GM18520 (cell line): ENCODE measurements around the gene CCDC102A.

ENCODE experiments used
- ATAC-seq: cut with Tn5 transposase; IDR thresholded peaks from one replicate; pipeline ENCODE4 v1.9.1; 2021; ENCODE audit not compliant: unreplicated experiment

CCDC102A gene

DNA sequence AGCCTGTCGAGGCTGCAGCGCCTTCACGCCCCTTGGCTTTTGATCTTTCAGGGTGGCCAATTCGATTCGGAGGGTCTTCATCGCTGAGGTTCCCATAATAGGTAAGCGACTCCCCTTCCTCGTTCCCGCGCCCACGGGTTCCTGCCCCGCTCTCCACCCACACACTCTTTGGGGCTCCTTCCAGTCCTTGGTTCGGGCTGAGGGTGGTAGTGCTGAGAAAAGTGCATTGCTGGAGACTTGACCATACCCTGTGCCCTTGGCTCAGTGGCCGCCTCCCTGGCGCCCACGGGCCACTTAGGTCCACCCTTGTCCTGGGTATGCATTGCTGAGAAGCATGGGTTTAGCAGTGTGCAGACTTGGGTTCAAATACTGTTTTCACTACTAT is 73.4 kb downstream of the CCDC102A start:
- ATAC-seq, result no peak

DNA sequence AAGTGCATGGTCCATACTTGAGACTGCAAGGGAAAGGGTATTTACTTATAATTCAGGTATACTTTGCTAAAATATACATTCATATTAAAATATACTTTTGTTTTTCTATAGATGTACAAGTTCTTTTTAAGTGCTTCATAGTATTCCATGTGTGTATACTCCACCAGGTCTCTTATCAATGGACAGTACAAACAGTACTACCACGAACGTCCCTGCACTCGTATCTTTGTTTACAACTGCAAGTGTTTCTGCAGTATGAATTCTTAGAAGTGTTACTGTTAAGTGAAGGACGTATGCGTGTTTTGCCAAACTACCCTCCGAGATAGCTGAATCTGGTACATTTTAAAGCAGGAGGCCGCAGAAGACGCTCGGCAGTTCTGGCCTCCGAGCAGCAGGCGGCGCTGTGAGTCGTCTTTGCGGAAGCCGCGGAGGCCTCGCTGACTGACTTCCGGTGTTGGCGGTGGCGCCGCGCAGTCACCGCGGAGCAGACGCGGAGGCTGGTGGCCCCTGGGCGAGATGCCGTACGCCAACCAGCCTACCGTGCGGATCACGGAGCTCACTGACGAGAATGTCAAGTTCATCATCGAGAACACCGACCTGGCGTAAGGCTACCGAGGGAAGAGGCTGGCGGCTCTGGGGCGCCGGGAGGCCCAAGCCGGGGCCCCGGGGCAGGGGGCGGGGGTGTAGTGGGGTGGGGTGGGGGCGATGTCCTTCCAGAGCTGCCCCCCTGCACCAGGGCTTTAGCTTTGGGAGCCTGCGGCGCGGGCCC is 74.0 kb downstream of the CCDC102A start, which contains the start of gene POLR2C:
TSS of gene POLR2C (plus strand) at position 471 of the 769 bp plus-strand sequence. CDS start at position 517, 46 bp downstream.
- ATAC-seq, result peak; percentile 75
